HepG2 (cell line): ENCODE data around the gene ERBB4. TPM values are rescaled to one million over a fixed set of nuclear protein-coding genes. Genes with fewer than 3 reads are reported as not detected.

Source experiments
- ATAC-seq: fragments of 200-7000 bp; cut with Tn5 transposase; 3 replicates; pipeline ENCODE4 v1.9.1; 2020; ENCODE audit warnings: mild to moderate bottlenecking, moderate library complexity
- BruUV-seq: library from RNA; stranded (reverse); fragments of 400-500 nt; replicated peaks from 2 replicates; lab custom pipeline; 2021; lab: Mats Ljungman, UMichigan
- CTCF ChIA-PET: fragments of 300-600 bp; formaldehyde crosslinking; extraction: SDS; loops from one replicate; lab custom pipeline; 2021; ENCODE audit warnings: low total read pairs, inconsistent platforms, low intra/inter-chr PET ratio; lab: Yijun Ruan, JAX
- POLR2A ChIA-PET: fragments of 350-600 bp; sonication (Branson Sonifier 250); formaldehyde crosslinking; loops from one replicate; lab custom pipeline; 2020; ENCODE audit warnings: antibody characterized with exemption, inconsistent platforms; lab: Yijun Ruan, JAX
- DNase-seq: peaks from one replicate; pipeline ENCODE4 v3.0.0-alpha.2; 2015; ENCODE audit warnings: low spot score
- FAIRE-seq: peaks from 3 replicates; lab custom pipeline; 2011; peaks lifted over from hg19 to GRCh38; lab: Jason Lieb, UNC
- H2AFZ ChIP-seq: one replicate; pipeline ENCODE4 v1.6.1; 2011; ENCODE audit warnings: low read length, inconsistent platforms
- H3K27ac ChIP-seq: fragments of 300-600 bp; 3 replicates; pipeline ENCODE4 v1.8.0; 2011; ENCODE audit warnings: mixed run types, mild to moderate bottlenecking, mixed read lengths, low read length, inconsistent platforms; ENCODE audit not compliant: insufficient read depth; ENCODE audit errors: extremely low read length
- H3K27me3 ChIP-seq, 2 experiments: fragments of 200-600 bp in 1 of 2; 2 replicates in 1 of 2; 3 replicates in 1 of 2; pipeline versions ENCODE4 v1.6.0 to v1.8.0; 2011; ENCODE audit warnings: low read length in 2 of 2, mild to moderate bottlenecking in 2 of 2, moderate library complexity in 2 of 2, inconsistent platforms in 1 of 2; ENCODE audit not compliant: insufficient read depth in 2 of 2, control insufficient read depth in 1 of 2
- H3K36me3 ChIP-seq, 2 experiments: fragments of 200-600 bp in 1 of 2; replicated peaks in 1 of 2; 2 replicates in 1 of 2; 3 replicates in 1 of 2; pipeline versions ENCODE4 v1.5.1 to v1.8.0; 2011; ENCODE audit warnings: low read length in 2 of 2, inconsistent platforms in 1 of 2; ENCODE audit not compliant: insufficient read depth in 2 of 2, control insufficient read depth in 1 of 2
- H3K4me1 ChIP-seq: 2 replicates; pipeline ENCODE4 v1.5.1; 2012; ENCODE audit warnings: low read length, inconsistent platforms; ENCODE audit not compliant: insufficient read depth
- H3K4me2 ChIP-seq: 2 replicates; pipeline ENCODE4 v1.6.0; 2011; ENCODE audit warnings: low read depth, low read length, inconsistent platforms
- H3K4me3 ChIP-seq, 3 experiments: fragments of 200-600 bp in 1 of 3; sonication (generic), shearing (Covaris generic) in 1 of 3; replicated peaks in 1 of 3; 2 replicates each; pipeline ENCODE4 v1.5.1; 2011 to 2016; ENCODE audit warnings: low read length in 3 of 3, inconsistent platforms in 2 of 3, low read depth in 2 of 3, mild to moderate bottlenecking in 2 of 3, control low read depth in 1 of 3, mixed read lengths in 1 of 3; ENCODE audit not compliant: insufficient read depth in 1 of 3
- H3K79me2 ChIP-seq: one replicate; pipeline ENCODE4 v1.6.1; 2011; ENCODE audit warnings: low read length, inconsistent platforms; ENCODE audit not compliant: insufficient read depth
- H3K9ac ChIP-seq: 2 replicates; pipeline ENCODE4 v1.6.0; 2011; ENCODE audit warnings: mild to moderate bottlenecking, low read depth, low read length, inconsistent platforms; ENCODE audit not compliant: insufficient read depth
- H3K9me3 ChIP-seq: 2 replicates; pipeline ENCODE4 v1.5.1; 2012; ENCODE audit warnings: mild to moderate bottlenecking, low read length
- H4K20me1 ChIP-seq: 2 replicates; pipeline ENCODE4 v1.6.0; 2011; ENCODE audit warnings: inconsistent platforms, mild to moderate bottlenecking, low read length, moderate library complexity; ENCODE audit not compliant: insufficient read depth
- ASH2L ChIP-seq: fragments of 300-600, 200-600 bp; sonication (generic); IDR thresholded peaks from 2 replicates; pipeline ENCODE4 v1.7.0; 2017; ENCODE audit warnings: low read depth, mild to moderate bottlenecking, moderate library complexity, mixed read lengths, low read length; ENCODE audit not compliant: insufficient read length
- FOXO1 ChIP-seq: sonication (generic); formaldehyde crosslinking; IDR thresholded peaks from 2 replicates; pipeline ENCODE4 v1.4.0; 2020; ENCODE audit warnings: missing genetic modification reagents
- FOXP1 ChIP-seq, 2 experiments: fragments of 450-650 bp in 1 of 2; IDR thresholded peaks; 2 replicates each; pipeline ENCODE4 v1.6.1; 2017 to 2018; ENCODE audit warnings: antibody characterized with exemption in 1 of 2
- NFRKB ChIP-seq: fragments of 450-650 bp; IDR thresholded peaks from 2 replicates; pipeline ENCODE4 v1.6.1; 2017
- TAF1 ChIP-seq: sonication (generic); formaldehyde crosslinking; IDR thresholded peaks from 2 replicates; pipeline ENCODE4 v1.4.0; 2020; ENCODE audit warnings: missing genetic modification reagents
- ZBTB1 ChIP-seq: sonication (generic); formaldehyde crosslinking; IDR thresholded peaks from 2 replicates; pipeline ENCODE4 v1.4.0; 2020; ENCODE audit warnings: missing genetic modification reagents, borderline replicate concordance
- ZNF367 ChIP-seq: sonication (generic); formaldehyde crosslinking; IDR thresholded peaks from 2 replicates; pipeline ENCODE4 v1.4.0; 2020; ENCODE audit warnings: missing genetic modification reagents, borderline replicate concordance
- WGBS: methylation state at CpG from one replicate; pipeline ENCODE4 v1.1.6; 2017; ENCODE audit warnings: low lambda C conversion rate; 5-methylcytosine and 5-hydroxymethylcytosine counted together
- in situ Hi-C: cut with HindIII; loops from 2 replicates; pipeline ENCODE4 v1.10.0; 2017; ENCODE audit warnings: low pct_unique_long_range_greater_than_20kb; ENCODE audit not compliant: extremely low pct_ligation_motif_present
- intact Hi-C: fragments of 100-400 bp; cut with micrococcal nuclease; formaldehyde crosslinking; loops from one replicate; pipeline ENCODE4 v1.10.0; 2022; ENCODE audit not compliant: unreplicated experiment
- polyA plus RNA-seq, 8 experiments: library from polyadenylated mRNA; depleted of rRNA in 3 of 8; stranded (reverse) in 7 of 8; unstranded in 1 of 8; fragments of >200 nt; fragmentation: Illumina TruSeq in 4 of 8; extraction: Trizol in 4 of 8; gene quantifications; 2 replicates each; pipeline versions ENCODE4 v1.2.1 to v1.2.3, GENCODE V29; 2011 to 2016; ENCODE audit warnings: low read depth in 4 of 8, missing spikeins in 1 of 8, mixed read lengths in 1 of 8; ENCODE audit not compliant: insufficient read depth in 1 of 8
- total RNA-seq, 5 experiments: library from RNA; depleted of rRNA; stranded (reverse); fragments of >200 nt; fragmentation: Illumina TruSeq; extraction: Trizol; gene quantifications; 2 replicates each; pipeline ENCODE4 v1.2.3, GENCODE V29; 2016; ENCODE audit warnings: low read depth in 1 of 5
- TF ChIP-seq, protein P1 (sequence below): conservative IDR thresholded peaks from 2 replicates; pipeline ENCODE4 v1.6.1; 2018; ENCODE audit warnings: missing genetic modification reagents
- TF ChIP-seq, protein P2 (sequence below): IDR thresholded peaks from 2 replicates; pipeline ENCODE4 v1.6.1; 2016; ENCODE audit warnings: low read depth, control low read depth

The ERBB4 gene
- total and polyA plus RNA-seq, 2 of the 13 experiments (the other 11 are each of a cell fraction or from before 2014, with no cell fraction given), result not detected

DNA sequence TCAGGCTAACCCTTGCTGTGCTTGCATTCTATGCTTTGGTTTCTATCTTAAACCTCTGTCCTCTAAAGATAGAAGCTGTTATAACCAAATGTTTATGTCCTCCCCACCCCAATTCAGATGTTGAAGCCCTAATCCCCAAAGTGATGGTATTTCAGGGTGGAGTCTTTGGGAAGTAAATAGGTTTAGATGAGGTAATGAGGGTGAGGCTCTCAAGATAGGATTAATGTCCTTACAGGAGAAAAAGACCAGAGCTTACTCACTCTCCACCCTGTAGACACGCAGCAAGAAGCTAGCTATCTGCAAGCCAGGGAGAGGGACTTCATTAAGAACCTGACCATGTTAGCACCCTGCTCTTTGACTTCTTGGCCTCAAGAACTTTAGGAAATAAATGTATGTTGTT is 362.5 kb downstream of the ERBB4 start:
- no peaks in the 10 kb centered on the region for H3K79me2 ChIP-seq
- H3K9ac ChIP-seq, result no peak overlapping the region
- H3K27me3 ChIP-seq, result no peaks in the 10 kb centered on the region
- 0% methylated on average over 1 of the region's 1 CpG for WGBS
- no peak overlapping the region for H3K4me2 ChIP-seq
- BruUV-seq, result no TSS peak
- H3K4me1 ChIP-seq, result no peaks in the 10 kb centered on the region
- peaks cover 7% of the 10 kb centered on the region; the same call in 1 of the 2 replicates for H3K9me3 ChIP-seq
- FAIRE-seq, result no peak
- H4K20me1 ChIP-seq, result no peaks in the 10 kb centered on the region
- in situ Hi-C loops (no loop called here), intact Hi-C loops (no loop called here)
- H2AFZ ChIP-seq, result no peak overlapping the region
- H3K27ac ChIP-seq, result no peak overlapping the region
- ChIA-PET CTCF (no interaction called here), POLR2A (no interaction called here)
- TF ChIP-seq ASH2L, result no peak
- TF ChIP-seq TAF1 (CRISPR knock-in tag), result no peak
- no peak for TF ChIP-seq ZNF367 (CRISPR knock-in tag)
- TF ChIP-seq ZBTB1 (CRISPR knock-in tag), result no peak
- TF ChIP-seq FOXO1, result no peak
- TF ChIP-seq FOXP1 (IDR thresholded peaks at IDR 0.05), result no peak
- TF ChIP-seq FOXP1 (CRISPR knock-in tag; IDR thresholded peaks at IDR 0.05), result no peak
- TF ChIP-seq, protein P1, sequence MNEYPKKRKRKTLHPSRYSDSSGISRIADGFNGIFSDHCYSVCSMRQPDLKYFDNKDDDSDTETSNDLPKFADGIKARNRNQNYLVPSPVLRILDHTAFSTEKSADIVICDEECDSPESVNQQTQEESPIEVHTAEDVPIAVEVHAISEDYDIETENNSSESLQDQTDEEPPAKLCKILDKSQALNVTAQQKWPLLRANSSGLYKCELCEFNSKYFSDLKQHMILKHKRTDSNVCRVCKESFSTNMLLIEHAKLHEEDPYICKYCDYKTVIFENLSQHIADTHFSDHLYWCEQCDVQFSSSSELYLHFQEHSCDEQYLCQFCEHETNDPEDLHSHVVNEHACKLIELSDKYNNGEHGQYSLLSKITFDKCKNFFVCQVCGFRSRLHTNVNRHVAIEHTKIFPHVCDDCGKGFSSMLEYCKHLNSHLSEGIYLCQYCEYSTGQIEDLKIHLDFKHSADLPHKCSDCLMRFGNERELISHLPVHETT (CRISPR knock-in tag), result no peak
- TF ChIP-seq, protein P2, sequence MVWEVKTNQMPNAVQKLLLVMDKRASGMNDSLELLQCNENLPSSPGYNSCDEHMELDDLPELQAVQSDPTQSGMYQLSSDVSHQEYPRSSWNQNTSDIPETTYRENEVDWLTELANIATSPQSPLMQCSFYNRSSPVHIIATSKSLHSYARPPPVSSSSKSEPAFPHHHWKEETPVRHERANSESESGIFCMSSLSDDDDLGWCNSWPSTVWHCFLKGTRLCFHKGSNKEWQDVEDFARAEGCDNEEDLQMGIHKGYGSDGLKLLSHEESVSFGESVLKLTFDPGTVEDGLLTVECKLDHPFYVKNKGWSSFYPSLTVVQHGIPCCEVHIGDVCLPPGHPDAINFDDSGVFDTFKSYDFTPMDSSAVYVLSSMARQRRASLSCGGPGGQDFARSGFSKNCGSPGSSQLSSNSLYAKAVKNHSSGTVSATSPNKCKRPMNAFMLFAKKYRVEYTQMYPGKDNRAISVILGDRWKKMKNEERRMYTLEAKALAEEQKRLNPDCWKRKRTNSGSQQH (CRISPR knock-in tag), result no peak
- no peak for TF ChIP-seq NFRKB
- TF ChIP-seq, all 625 proteins: peak for 0
- H3K4me3 ChIP-seq, result no peak overlapping the region
- ATAC-seq (no peak), DNase-seq (no peak)
- H3K36me3 ChIP-seq, result no peaks in the 10 kb centered on the region
